Body of pancreas (tissue), 4 donors: ENCODE data around the gene B3GNT9.

Source experiments
- CTCF ChIP-seq, 7 experiments: fragments of 450-650 bp in 4 of 7; fragments of 200-600 bp in 3 of 7; sonication (generic) in 3 of 7; IDR thresholded peaks; one replicate each; pipeline ENCODE4 v1.5.1; 2016 to 2019; ENCODE audit warnings: antibody characterized with exemption in 7 of 7
- POLR2A ChIP-seq, 3 donors: fragments of 450-650 bp; IDR thresholded peaks; one replicate each; pipeline ENCODE4 v1.6.1; 2016; ENCODE audit warnings: antibody characterized with exemption in 3 of 3, mild to moderate bottlenecking in 2 of 3

DNA sequence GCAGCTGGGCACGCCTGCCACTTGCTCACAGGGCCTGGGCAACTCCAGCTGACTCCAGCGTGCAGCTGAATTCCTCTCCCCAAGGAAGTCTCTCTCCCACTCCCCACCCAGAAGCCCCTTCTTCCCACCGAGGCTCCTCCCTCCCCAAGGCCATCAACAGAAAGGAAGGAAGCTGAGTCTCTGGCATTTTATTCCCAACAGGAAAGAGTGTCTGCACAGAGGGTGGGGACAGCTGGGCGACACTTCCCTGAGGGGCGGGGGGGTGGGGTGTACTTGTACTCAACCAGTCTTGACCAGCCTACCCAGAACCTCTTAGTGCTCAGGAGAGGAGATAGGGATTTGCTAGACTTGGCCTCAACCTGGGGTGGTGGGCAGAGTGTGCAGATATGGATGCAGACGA lies 39.2 kb upstream of the B3GNT9 start, which contains the start of gene EXOC3L1:
- no peak for TF ChIP-seq POLR2A (IDR thresholded peaks at IDR 0.05)
- no peak for TF ChIP-seq CTCF (IDR thresholded peaks at IDR 0.05)
